GM23338 (cell line): Measurements from ENCODE around the gene KRIT1. TPM values are rescaled to one million over a fixed set of nuclear protein-coding genes. Genes with fewer than 3 reads are reported as not detected.

ENCODE experiments used
- ATAC-seq: fragments of 200-7000 bp; cut with Tn5 transposase; 3 replicates; pipeline ENCODE4 v1.9.1; 2020
- DNase-seq: peaks from one replicate; pipeline ENCODE4 v3.0.0-alpha.2; 2015; ENCODE audit warnings: low spot score
- H2AFZ ChIP-seq: fragments of 200-600 bp; sonication (generic); 2 replicates; pipeline ENCODE4 v1.8.0; 2016; ENCODE audit warnings: antibody characterized with exemption, mild to moderate bottlenecking, moderate library complexity
- H3F3A ChIP-seq: fragments of 200-600 bp; sonication (generic); replicated peaks from 2 replicates; pipeline ENCODE4 v1.8.0; 2017; ENCODE audit warnings: antibody characterized with exemption, mixed run types, low read depth
- H3K27ac ChIP-seq: fragments of 200-600 bp; sonication (generic); 2 replicates; pipeline ENCODE4 v1.6.1; 2016; ENCODE audit warnings: low read depth
- H3K27me3 ChIP-seq: fragments of 200-600 bp; sonication (generic); 2 replicates; pipeline ENCODE4 v1.8.0; 2016; ENCODE audit warnings: mild to moderate bottlenecking, mixed run types, moderate library complexity; ENCODE audit not compliant: insufficient read depth
- H3K36me3 ChIP-seq: fragments of 200-600 bp; sonication (generic); 2 replicates; pipeline ENCODE4 v1.8.0; 2016; ENCODE audit warnings: mild to moderate bottlenecking; ENCODE audit not compliant: insufficient read depth
- H3K4me1 ChIP-seq: fragments of 200-600 bp; sonication (generic); 2 replicates; pipeline ENCODE4 v1.8.0; 2016; ENCODE audit warnings: mild to moderate bottlenecking, moderate library complexity; ENCODE audit not compliant: insufficient read depth
- H3K4me2 ChIP-seq: fragments of 200-600 bp; sonication (generic); 2 replicates; pipeline ENCODE4 v1.7.1; 2017; ENCODE audit warnings: mixed run types
- H3K4me3 ChIP-seq: fragments of 200-600 bp; sonication (generic); 2 replicates; pipeline ENCODE4 v1.6.1; 2016; ENCODE audit warnings: mixed run types
- H3K79me2 ChIP-seq: fragments of 200-600 bp; sonication (generic); replicated peaks from 2 replicates; pipeline ENCODE4 v1.8.0; 2017; ENCODE audit warnings: mild to moderate bottlenecking; ENCODE audit not compliant: insufficient read depth
- H3K9me2 ChIP-seq: fragments of 200-600 bp; sonication (generic); 2 replicates; pipeline ENCODE4 v1.8.0; 2017; ENCODE audit not compliant: insufficient read depth
- H4K20me1 ChIP-seq: fragments of 200-600 bp; sonication (generic); replicated peaks from 2 replicates; pipeline ENCODE4 v1.8.0; 2017; ENCODE audit warnings: mild to moderate bottlenecking; ENCODE audit not compliant: insufficient read depth
- H3K27ac Mint-ChIP-seq: 2 replicates; pipeline ENCODE4 v1.8.0; 2020; ENCODE audit warnings: inconsistent platforms, mild to moderate bottlenecking, moderate library complexity, mixed read lengths
- H3K27me3 Mint-ChIP-seq: 3 replicates; pipeline ENCODE4 v1.8.0; 2022; ENCODE audit warnings: low read depth, mild to moderate bottlenecking, moderate library complexity, mixed read lengths, inconsistent platforms; ENCODE audit not compliant: insufficient read depth, poor library complexity
- H3K36me3 Mint-ChIP-seq: 3 replicates; pipeline ENCODE4 v1.8.0; 2021; ENCODE audit warnings: low read depth, mild to moderate bottlenecking, inconsistent platforms, moderate library complexity, mixed read lengths
- H3K4me1 Mint-ChIP-seq: 3 replicates; pipeline ENCODE4 v1.8.0; 2020; ENCODE audit warnings: mild to moderate bottlenecking, inconsistent platforms, mixed read lengths
- H3K4me3 Mint-ChIP-seq: 3 replicates; pipeline ENCODE4 v1.8.0; 2021; ENCODE audit warnings: moderate library complexity, mild to moderate bottlenecking, inconsistent platforms, mixed read lengths
- H3K9me3 Mint-ChIP-seq: 3 replicates; pipeline ENCODE4 v1.8.0; 2020; ENCODE audit warnings: moderate library complexity, mild to moderate bottlenecking, inconsistent platforms, mixed read lengths
- CREB1 ChIP-seq: fragments of 250-450 bp; sonication (Bioruptor Pico); IDR thresholded peaks from 2 replicates; pipeline ENCODE4 v1.5.0; 2020; ENCODE audit warnings: low read depth, mild to moderate bottlenecking, moderate library complexity
- CTCF ChIP-seq, 2 experiments: fragments of 200-600 bp in 1 of 2; sonication (generic) in 1 of 2; conservative IDR thresholded peaks; 2 replicates each; pipeline versions ENCODE4 v1.5.1 to v1.6.1; 2016 to 2017; ENCODE audit warnings: antibody characterized with exemption in 2 of 2, low read depth in 2 of 2, mild to moderate bottlenecking in 2 of 2, moderate library complexity in 1 of 2
- EZH2 ChIP-seq: fragments of 200-600 bp; sonication (generic); IDR thresholded peaks from one replicate; pipeline ENCODE4 v1.8.0; 2017; ENCODE audit warnings: antibody characterized with exemption, mild to moderate bottlenecking, low read depth; ENCODE audit not compliant: unreplicated experiment
- EZH2phosphoT487 ChIP-seq: fragments of 200-600 bp; sonication (generic); IDR thresholded peaks from one replicate; pipeline ENCODE4 v1.8.1; 2018; ENCODE audit warnings: antibody characterized with exemption; ENCODE audit not compliant: unreplicated experiment
- JUNB ChIP-seq: IDR thresholded peaks from one replicate; pipeline ENCODE4 v1.6.1; 2016; ENCODE audit warnings: antibody characterized with exemption; ENCODE audit not compliant: unreplicated experiment
- NANOG ChIP-seq: IDR thresholded peaks from 2 replicates; pipeline ENCODE4 v1.6.1; 2016; ENCODE audit warnings: antibody characterized with exemption, borderline replicate concordance
- POLR2AphosphoS5 ChIP-seq: IDR thresholded peaks from 2 replicates; pipeline ENCODE4 v1.6.1; 2016; ENCODE audit warnings: antibody characterized with exemption, low read depth
- REST ChIP-seq: IDR thresholded peaks from one replicate; pipeline ENCODE4 v1.6.1; 2018; ENCODE audit warnings: antibody characterized with exemption; ENCODE audit not compliant: unreplicated experiment
- STAT1 ChIP-seq: IDR thresholded peaks from one replicate; pipeline ENCODE4 v1.6.1; 2016; ENCODE audit warnings: antibody characterized with exemption; ENCODE audit not compliant: unreplicated experiment
- ZNF114 ChIP-seq: fragments of 250-450 bp; sonication (Bioruptor Pico); IDR thresholded peaks from 2 replicates; pipeline ENCODE4 v1.5.0; 2020; ENCODE audit warnings: mild to moderate bottlenecking, moderate library complexity
- ZNF331 ChIP-seq: fragments of 250-450 bp; sonication (Bioruptor Pico); IDR thresholded peaks from 2 replicates; pipeline ENCODE4 v1.5.0; 2020; ENCODE audit warnings: low read depth, mild to moderate bottlenecking, moderate library complexity
- polyA plus RNA-seq: library from polyadenylated mRNA; unstranded; fragments of >200 nt; fragmentation: Nextera tagmentation; extraction: Ambion mirVana; gene quantifications from 2 replicates; pipeline ENCODE4 v1.2.1, GENCODE V29; 2016
- total RNA-seq: library from RNA; depleted of rRNA; stranded (reverse); fragments of >200 nt; shearing (Covaris generic); gene quantifications from 2 replicates; pipeline ENCODE4 v1.2.3, GENCODE V29; 2014
- TF ChIP-seq, protein P1 (sequence below): fragments of 250-450 bp; sonication (Bioruptor Pico); IDR thresholded peaks from 2 replicates; pipeline ENCODE4 v1.5.0; 2020; ENCODE audit warnings: mild to moderate bottlenecking, moderate library complexity
- TF ChIP-seq, protein P2 (sequence below): IDR thresholded peaks from 2 replicates; pipeline ENCODE4 v1.6.1; 2016; ENCODE audit warnings: antibody characterized with exemption

The KRIT1 gene
- total and polyA plus RNA-seq, 2 experiments from 2014 or later, result 51.2 to 54.3 TPM

GRCh38 chr7:92150450-92151017, 95.2 kb downstream of the KRIT1 start:
- TF ChIP-seq STAT1 (no peak), JUNB (no peak), POLR2AphosphoS5 (no peak), CREB1 (no peak), REST (no peak), NANOG (no peak), EZH2phosphoT487 (no peak), EZH2 (no peak), ZNF331 (CRISPR knock-in tag) (no peak), CTCF (conservative IDR thresholded peaks at IDR 0.05; ENCODE audit: low read depth in 2 of 2) (no peak), ZNF114 (CRISPR knock-in tag) (no peak)
- TF ChIP-seq, protein P1, sequence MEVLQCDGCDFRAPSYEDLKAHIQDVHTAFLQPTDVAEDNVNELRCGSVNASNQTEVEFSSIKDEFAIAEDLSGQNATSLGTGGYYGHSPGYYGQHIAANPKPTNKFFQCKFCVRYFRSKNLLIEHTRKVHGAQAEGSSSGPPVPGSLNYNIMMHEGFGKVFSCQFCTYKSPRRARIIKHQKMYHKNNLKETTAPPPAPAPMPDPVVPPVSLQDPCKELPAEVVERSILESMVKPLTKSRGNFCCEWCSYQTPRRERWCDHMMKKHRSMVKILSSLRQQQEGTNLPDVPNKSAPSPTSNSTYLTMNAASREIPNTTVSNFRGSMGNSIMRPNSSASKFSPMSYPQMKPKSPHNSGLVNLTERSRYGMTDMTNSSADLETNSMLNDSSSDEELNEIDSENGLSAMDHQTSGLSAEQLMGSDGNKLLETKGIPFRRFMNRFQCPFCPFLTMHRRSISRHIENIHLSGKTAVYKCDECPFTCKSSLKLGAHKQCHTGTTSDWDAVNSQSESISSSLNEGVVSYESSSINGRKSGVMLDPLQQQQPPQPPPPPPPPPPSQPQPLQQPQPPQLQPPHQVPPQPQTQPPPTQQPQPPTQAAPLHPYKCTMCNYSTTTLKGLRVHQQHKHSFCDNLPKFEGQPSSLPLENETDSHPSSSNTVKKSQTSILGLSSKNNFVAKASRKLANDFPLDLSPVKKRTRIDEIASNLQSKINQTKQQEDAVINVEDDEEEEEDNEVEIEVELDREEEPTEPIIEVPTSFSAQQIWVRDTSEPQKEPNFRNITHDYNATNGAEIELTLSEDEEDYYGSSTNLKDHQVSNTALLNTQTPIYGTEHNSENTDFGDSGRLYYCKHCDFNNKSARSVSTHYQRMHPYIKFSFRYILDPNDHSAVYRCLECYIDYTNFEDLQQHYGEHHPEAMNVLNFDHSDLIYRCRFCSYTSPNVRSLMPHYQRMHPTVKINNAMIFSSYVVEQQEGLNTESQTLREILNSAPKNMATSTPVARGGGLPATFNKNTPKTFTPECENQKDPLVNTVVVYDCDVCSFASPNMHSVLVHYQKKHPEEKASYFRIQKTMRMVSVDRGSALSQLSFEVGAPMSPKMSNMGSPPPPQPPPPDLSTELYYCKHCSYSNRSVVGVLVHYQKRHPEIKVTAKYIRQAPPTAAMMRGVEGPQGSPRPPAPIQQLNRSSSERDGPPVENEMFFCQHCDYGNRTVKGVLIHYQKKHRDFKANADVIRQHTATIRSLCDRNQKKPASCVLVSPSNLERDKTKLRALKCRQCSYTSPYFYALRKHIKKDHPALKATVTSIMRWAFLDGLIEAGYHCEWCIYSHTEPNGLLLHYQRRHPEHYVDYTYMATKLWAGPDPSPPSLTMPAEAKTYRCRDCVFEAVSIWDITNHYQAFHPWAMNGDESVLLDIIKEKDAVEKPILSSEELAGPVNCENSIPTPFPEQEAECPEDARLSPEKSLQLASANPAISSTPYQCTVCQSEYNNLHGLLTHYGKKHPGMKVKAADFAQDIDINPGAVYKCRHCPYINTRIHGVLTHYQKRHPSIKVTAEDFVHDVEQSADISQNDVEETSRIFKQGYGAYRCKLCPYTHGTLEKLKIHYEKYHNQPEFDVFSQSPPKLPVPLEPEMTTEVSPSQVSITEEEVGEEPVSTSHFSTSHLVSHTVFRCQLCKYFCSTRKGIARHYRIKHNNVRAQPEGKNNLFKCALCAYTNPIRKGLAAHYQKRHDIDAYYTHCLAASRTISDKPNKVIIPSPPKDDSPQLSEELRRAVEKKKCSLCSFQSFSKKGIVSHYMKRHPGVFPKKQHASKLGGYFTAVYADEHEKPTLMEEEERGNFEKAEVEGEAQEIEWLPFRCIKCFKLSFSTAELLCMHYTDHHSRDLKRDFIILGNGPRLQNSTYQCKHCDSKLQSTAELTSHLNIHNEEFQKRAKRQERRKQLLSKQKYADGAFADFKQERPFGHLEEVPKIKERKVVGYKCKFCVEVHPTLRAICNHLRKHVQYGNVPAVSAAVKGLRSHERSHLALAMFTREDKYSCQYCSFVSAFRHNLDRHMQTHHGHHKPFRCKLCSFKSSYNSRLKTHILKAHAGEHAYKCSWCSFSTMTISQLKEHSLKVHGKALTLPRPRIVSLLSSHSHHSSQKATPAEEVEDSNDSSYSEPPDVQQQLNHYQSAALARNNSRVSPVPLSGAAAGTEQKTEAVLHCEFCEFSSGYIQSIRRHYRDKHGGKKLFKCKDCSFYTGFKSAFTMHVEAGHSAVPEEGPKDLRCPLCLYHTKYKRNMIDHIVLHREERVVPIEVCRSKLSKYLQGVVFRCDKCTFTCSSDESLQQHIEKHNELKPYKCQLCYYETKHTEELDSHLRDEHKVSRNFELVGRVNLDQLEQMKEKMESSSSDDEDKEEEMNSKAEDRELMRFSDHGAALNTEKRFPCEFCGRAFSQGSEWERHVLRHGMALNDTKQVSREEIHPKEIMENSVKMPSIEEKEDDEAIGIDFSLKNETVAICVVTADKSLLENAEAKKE (CRISPR knock-in tag), result no peak
- TF ChIP-seq, protein P2, sequence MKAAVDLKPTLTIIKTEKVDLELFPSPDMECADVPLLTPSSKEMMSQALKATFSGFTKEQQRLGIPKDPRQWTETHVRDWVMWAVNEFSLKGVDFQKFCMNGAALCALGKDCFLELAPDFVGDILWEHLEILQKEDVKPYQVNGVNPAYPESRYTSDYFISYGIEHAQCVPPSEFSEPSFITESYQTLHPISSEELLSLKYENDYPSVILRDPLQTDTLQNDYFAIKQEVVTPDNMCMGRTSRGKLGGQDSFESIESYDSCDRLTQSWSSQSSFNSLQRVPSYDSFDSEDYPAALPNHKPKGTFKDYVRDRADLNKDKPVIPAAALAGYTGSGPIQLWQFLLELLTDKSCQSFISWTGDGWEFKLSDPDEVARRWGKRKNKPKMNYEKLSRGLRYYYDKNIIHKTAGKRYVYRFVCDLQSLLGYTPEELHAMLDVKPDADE, result no peak
- Histone ChIP-seq H3F3A (no peaks in the 10 kb centered on the region), H2AFZ (no peak overlapping the region), H4K20me1 (no peaks in the 10 kb centered on the region), H3K4me2 (no peak overlapping the region), H3K27ac (no peak overlapping the region), H3K4me1 (no peaks in the 10 kb centered on the region), H3K36me3 (no peaks in the 10 kb centered on the region), H3K27me3 (no peaks in the 10 kb centered on the region), H3K9me2 (no peaks in the 10 kb centered on the region), H3K79me2 (no peaks in the 10 kb centered on the region), H3K4me3 (no peak overlapping the region)
- no peaks in the 10 kb centered on the region for H3K36me3 Mint-ChIP-seq
- H3K9me3 Mint-ChIP-seq, result no peaks in the 10 kb centered on the region
- DNase-seq (no peak), ATAC-seq (no peak)
- no peak overlapping the region for H3K27ac Mint-ChIP-seq
- H3K4me1 Mint-ChIP-seq, result no peaks in the 10 kb centered on the region
- peaks cover 4% of the 10 kb centered on the region for H3K27me3 Mint-ChIP-seq
- H3K4me3 Mint-ChIP-seq, result no peak overlapping the region
